Mesodermal cell (in vitro differentiated cells): ENCODE measurements around the gene PAX5.

ENCODE experiments used
- H3K27ac ChIP-seq: 2 replicates; pipeline ENCODE4 v1.7.0; 2013; ENCODE audit warnings: mild to moderate bottlenecking, low read depth, low read length, moderate library complexity; ENCODE audit not compliant: severe bottlenecking
- H3K36me3 ChIP-seq: 2 replicates; pipeline ENCODE4 v1.7.1; 2013; ENCODE audit warnings: mild to moderate bottlenecking, low read length, moderate library complexity; ENCODE audit not compliant: control insufficient read depth, insufficient read depth
- H3K4me1 ChIP-seq: one replicate; pipeline ENCODE4 v1.7.1; 2013; ENCODE audit warnings: mild to moderate bottlenecking, low read length; ENCODE audit not compliant: insufficient read depth, control insufficient read depth, poor library complexity, severe bottlenecking
- H3K4me3 ChIP-seq: 2 replicates; pipeline ENCODE4 v1.7.0; 2013; ENCODE audit warnings: low read length, control low read depth, mild to moderate bottlenecking; ENCODE audit not compliant: insufficient read depth, poor library complexity, severe bottlenecking; ENCODE audit errors: extremely low read depth
- H3K9me3 ChIP-seq: 2 replicates; pipeline ENCODE4 v1.7.1; 2013; ENCODE audit warnings: mild to moderate bottlenecking, low read length, moderate library complexity; ENCODE audit not compliant: control insufficient read depth
- WGBS, 2 experiments: methylation state at CpG; one replicate each; pipeline ENCODE4 v1.1.5; 2013; ENCODE audit warnings: missing lambda C conversion rate in 2 of 2; ENCODE audit not compliant: insufficient coverage in 2 of 2; 5-methylcytosine and 5-hydroxymethylcytosine counted together

Gene PAX5

DNA sequence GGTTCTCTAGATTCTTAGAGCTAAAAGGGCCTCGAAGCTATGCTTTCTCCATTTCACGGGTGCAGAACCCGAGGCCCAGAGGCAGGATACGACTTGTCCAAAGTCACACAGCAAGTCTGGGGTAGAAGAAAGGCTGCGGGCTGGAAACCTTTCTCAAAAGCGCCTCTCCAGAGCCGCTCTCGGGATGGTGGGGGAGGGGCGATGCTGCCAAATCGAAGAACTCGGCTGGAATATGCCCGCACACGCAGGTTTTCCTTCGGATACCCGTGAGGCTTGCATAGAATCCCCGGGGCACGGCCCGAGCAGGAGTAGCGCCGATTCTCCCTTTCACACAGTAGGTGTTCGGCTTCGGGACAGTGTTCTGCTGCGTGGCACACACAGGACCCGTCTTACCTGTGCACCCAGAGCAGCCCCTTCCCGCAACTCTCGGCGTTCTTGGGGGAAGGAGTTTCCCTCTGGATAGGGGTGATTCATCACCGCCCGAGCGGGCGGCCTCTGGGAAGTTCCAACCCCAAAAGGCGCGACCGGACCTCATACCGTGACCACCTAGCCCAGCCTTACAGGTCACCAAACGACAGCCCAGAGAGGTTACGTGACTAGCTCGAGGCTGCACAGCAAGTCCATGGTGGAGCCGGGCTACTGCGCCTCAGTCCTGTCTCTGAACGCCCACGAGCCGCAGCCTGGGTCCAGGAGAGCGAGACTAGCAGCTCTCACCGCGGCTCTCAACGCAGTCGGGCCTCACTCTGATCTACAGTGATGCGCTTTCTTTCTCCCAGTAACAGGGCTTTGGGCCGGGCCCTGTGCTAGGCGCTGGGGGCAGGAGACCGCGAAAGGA, 4.1 kb downstream of the PAX5 start:
- H3K27ac ChIP-seq: no peak overlapping the region
- H3K4me3 ChIP-seq: peak overlapping the region; percentile 18
- 3 to 4% methylated on average over 30 to 51 of the region's 53 CpGs for WGBS, 2 experiments
- peaks cover 31% of the 10 kb centered on the region for H3K4me1 ChIP-seq
- H3K9me3 ChIP-seq: no peaks in the 10 kb centered on the region
- no peaks in the 10 kb centered on the region for H3K36me3 ChIP-seq

GRCh38 chr9:37029304-37029775, 4.7 kb downstream of the PAX5 start:
- Histone ChIP-seq H3K4me1 (peaks cover 29% of the 10 kb centered on the region), H3K36me3 (no peaks in the 10 kb centered on the region), H3K27ac (no peak overlapping the region), H3K9me3 (no peaks in the 10 kb centered on the region), H3K4me3 (peak overlapping the region; percentile 18)
- WGBS, 2 experiments: 3 to 5% methylated on average over 10 to 21 of the region's 23 CpGs

DNA sequence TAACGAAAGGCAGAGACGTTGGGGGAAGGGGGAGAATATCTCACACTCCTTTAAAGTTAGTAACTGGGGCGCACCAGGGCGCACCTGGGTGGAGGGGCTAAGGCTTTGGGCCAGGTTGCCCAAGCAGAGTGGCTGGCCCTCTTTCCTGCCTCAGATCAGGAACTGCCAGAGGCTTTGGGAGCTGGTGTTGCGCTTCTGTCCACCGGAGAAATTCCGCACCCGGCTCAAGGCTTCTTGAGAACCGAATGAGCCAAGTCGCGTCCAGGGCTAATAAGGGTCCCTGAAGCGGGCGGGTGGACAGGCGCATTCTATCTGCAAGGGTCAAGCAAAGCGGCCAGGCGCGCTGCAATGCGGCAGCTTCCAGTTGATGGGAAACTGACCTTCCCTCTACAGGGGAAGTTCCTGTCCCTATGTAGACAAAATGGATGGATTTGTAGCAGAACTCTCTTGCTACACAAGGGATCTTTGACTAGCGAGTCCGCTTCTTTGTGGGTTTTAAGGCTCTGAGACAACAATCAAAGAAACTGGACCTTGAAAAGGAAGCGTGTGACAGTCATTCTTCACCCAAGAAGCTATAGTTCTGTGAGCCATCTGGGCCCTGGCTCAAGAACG, 5.5 kb downstream of the PAX5 start:
- no peaks in the 10 kb centered on the region for H3K36me3 ChIP-seq
- H3K4me3 ChIP-seq: no peak overlapping the region
- peaks cover 26% of the 10 kb centered on the region for H3K4me1 ChIP-seq
- no peaks in the 10 kb centered on the region for H3K9me3 ChIP-seq
- H3K27ac ChIP-seq: no peak overlapping the region
- 18 to 24% methylated on average over 15 to 19 of the region's 22 CpGs for WGBS, 2 experiments

GRCh38 chr9:37027582-37028419, 6.3 kb downstream of the PAX5 start:
- no peak overlapping the region for H3K27ac ChIP-seq
- peak overlapping the region; percentile 28 for H3K4me3 ChIP-seq
- no peaks in the 10 kb centered on the region for H3K9me3 ChIP-seq
- peaks cover 26% of the 10 kb centered on the region for H3K4me1 ChIP-seq
- 1 to 3% methylated on average over 40 to 46 of the region's 58 CpGs for WGBS, 2 experiments
- no peaks in the 10 kb centered on the region for H3K36me3 ChIP-seq

DNA sequence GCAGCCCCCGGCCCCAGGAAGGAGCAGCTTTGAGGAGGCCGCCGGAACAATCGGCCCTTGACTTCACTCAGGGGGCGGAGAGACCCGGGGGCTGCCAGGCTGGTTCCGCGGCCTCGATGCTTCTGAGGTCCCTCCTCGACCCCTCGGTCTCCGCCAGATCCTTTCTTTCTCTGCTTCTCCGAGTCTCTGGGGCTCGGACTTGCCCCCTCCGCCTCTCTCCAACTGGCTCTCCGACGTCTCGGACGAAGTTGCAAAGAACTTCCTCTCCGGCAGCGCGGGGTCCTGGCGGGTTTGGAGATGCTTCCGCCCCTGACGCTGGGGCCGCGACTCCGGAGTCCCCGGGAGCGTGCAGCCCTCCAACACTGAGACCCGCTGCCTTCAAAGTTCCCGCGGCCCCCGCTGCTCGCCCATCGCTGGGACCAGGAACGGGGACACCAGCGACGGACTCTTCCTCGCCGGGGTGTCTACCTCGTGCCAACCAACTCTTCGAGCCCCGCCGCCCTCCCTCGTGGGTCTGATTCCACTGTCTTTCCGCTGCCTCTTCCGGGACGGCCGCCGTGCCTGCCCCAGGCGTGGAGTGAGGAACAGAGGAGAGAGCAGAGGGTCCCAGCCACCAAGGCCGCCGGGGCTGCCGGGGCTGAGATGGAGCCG, 7.0 kb downstream of the PAX5 start:
- Histone ChIP-seq H3K4me3 (peak overlapping the region; percentile 28), H3K4me1 (peaks cover 26% of the 10 kb centered on the region), H3K9me3 (no peaks in the 10 kb centered on the region), H3K27ac (no peak overlapping the region), H3K36me3 (no peaks in the 10 kb centered on the region)
- WGBS, 2 experiments: 1 to 3% methylated on average over 51 to 54 of the region's 56 CpGs

DNA sequence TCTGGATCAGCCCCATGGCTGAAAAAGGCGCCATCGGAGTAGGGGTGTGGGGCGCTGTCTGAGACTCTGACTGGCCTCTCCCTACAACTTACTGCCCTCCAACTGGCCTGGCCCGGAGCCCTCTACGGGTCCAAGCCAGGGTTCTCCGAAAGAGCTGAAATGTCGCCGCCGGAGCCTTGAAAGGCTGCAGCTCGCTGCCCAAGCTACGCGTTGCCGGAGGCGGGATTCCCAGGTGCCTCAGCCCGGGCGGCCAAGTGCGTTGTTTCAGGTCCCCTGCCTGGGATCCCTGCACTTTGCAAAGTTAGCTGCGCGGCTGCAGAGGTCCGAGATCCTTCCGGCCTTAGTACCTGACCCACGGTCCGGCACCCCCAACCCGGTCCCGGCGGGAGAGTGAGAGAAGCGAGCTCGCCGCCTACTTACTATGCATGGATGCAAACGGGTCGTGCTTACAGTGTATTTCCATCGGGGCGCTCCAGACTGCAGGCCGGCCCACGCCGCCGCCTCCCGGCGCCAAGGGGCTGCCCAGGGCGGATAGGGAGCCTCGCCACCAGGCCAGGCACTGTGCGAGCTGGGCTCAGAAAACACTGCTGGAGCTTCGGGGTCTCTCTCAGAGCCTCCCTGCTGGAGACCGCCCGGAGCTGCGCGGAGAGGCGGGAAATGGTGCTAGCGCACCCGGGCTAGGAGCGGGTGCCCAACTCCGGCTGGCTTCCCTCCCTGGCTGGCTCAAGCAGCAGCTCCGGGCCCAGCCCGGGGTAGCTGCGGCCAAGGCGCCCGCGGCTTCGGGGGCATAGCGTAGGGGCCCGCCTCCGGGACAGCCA, 7.7 kb downstream of the PAX5 start:
- Histone ChIP-seq H3K4me1 (peaks cover 26% of the 10 kb centered on the region), H3K27ac (no peak overlapping the region), H3K9me3 (no peaks in the 10 kb centered on the region), H3K36me3 (no peaks in the 10 kb centered on the region), H3K4me3 (peak overlapping the region; percentile 28)
- 1% methylated on average over 55 to 59 of the region's 62 CpGs for WGBS, 2 experiments

GRCh38 chr9:37025823-37026112, 8.3 kb downstream of the PAX5 start:
- Histone ChIP-seq H3K4me3 (no peak overlapping the region), H3K9me3 (no peaks in the 10 kb centered on the region), H3K4me1 (peaks cover 26% of the 10 kb centered on the region), H3K36me3 (no peaks in the 10 kb centered on the region), H3K27ac (no peak overlapping the region)
- 0% methylated on average over 1 to 6 of the region's 9 CpGs for WGBS, 2 experiments

GRCh38 chr9:37025071-37025822, 8.8 kb downstream of the PAX5 start:
- H3K36me3 ChIP-seq: no peaks in the 10 kb centered on the region
- H3K4me1 ChIP-seq: peaks cover 26% of the 10 kb centered on the region
- no peaks in the 10 kb centered on the region for H3K9me3 ChIP-seq
- no peak overlapping the region for H3K4me3 ChIP-seq
- no peak overlapping the region for H3K27ac ChIP-seq
- 13 to 25% methylated on average over 16 to 28 of the region's 36 CpGs for WGBS, 2 experiments

GRCh38 chr9:37017546-37017945, 16.5 kb downstream of the PAX5 start:
- H3K27ac ChIP-seq: no peak overlapping the region
- H3K36me3 ChIP-seq: no peaks in the 10 kb centered on the region
- no peaks in the 10 kb centered on the region for H3K4me1 ChIP-seq
- 75 to 96% methylated on average over 3 to 7 of the region's 8 CpGs for WGBS, 2 experiments
- no peaks in the 10 kb centered on the region for H3K9me3 ChIP-seq
- no peak overlapping the region for H3K4me3 ChIP-seq
